Endometrial microvascular endothelial cells (primary cell): ENCODE results near the gene TRPC1. TPM values are rescaled to one million over a fixed set of nuclear protein-coding genes. Genes with fewer than 3 reads are reported as not detected.
"Not testable (repeated sequence)": the region's sequence is repeated elsewhere in the genome, so short reads cannot be mapped to it uniquely, and the experiment has no call there.

Source experiments
- in situ Hi-C: cut with HindIII; loops from 2 replicates; pipeline ENCODE4 v1.10.0; 2017; ENCODE audit warnings: low sequenced_read_pairs, low pct_unique_long_range_greater_than_20kb; ENCODE audit errors: inconsistent ontology term
- total RNA-seq: library from RNA; depleted of rRNA; stranded (reverse); fragments of >200 nt; gene quantifications from one replicate; pipeline ENCODE4 v1.2.3, GENCODE V29; 2015; ENCODE audit errors: inconsistent ontology term

TRPC1 gene
- total RNA-seq, 1 donor from 2014 or later, result 2.1 TPM

DNA sequence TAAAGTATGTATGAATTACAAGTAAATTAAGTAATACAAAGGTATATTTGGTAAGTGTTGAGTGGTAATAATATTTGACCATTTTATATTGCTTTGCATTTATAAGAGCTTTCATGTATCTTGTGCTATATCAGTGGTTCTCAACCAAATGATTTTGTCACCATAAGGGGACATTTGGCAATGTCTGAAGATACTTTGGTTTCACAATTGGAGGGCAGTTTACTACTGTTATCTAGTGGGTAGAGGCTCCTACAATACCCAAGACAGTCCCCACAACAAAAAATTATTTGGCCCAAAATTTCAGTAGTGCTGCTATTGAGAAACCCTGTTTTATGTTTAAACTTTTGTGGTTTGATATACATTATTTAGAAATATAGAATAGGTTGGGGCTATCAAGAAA is 14.6 kb downstream of the TRPC1 start:
- in situ Hi-C loops, result no loop called here

DNA sequence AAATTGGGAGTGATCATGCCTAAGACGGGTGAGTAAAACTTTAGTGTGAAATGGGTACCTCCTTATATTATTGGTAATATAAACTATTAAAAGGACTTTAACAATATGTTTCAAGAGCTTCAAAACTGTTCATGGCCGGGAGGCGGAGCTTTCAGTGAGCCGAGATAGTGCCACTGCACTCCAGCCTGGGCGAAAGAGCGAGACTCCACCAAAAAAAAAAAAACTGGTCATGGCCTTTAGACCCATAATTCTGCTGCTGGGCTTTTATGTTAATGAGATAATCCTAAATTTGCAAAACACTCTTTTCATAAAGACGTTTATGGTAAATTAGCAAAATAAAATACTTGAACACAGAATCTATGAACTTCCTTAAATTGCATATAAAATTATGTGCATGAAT is 22.8 kb downstream of the TRPC1 start:
- in situ Hi-C loops, result no loop called here

DNA sequence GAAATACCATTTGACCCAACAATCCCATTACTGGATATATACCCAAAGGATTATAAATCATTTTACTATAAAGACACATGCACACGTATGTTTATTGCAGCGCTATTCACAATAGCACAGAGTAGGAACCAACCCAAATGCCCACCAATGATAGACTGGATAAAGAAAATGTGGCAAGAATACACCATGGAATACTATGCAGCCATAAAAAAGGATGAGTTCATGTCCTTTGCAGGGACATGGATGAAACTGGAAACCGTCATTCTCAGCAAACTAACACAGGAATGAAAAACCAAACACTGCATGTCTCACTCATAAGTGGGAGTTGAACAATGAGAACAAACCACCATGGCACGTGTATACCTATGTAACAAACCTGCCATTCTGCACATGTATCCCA is 26.7 kb downstream of the TRPC1 start:
- in situ Hi-C loops, result not testable (repeated sequence)

- in situ Hi-C loops, result not testable (repeated sequence)
Measured at GRCh38 chr3:142752605-142753004, 28.8 kb downstream of the TRPC1 start.

- in situ Hi-C loops, result no loop called here
Measured at GRCh38 chr3:142754494-142754893, 30.7 kb downstream of the TRPC1 start.

DNA sequence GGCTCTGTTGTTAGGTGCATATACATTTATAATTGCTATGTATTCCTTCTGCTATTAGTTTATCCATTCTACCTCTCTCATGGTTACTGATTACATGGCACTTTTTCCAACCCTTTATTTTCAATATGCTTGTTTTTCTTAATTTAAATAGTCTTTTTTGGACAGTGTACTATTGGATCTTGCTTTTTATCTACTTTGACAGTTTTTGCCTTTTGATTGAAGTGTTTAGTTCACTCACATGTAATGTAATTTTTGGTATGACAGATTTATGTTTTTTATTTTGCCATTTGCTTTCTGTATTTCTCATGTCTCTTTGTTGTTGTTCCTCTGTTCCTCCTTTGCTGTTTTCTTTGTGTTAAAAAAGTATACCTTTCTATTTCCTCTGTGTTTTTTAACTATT is 44.5 kb downstream of the TRPC1 start:
- in situ Hi-C loops, result no loop called here

GRCh38 chr3:142777927-142778326 is 54.1 kb downstream of the TRPC1 start:
- in situ Hi-C loops, result no loop called here

DNA sequence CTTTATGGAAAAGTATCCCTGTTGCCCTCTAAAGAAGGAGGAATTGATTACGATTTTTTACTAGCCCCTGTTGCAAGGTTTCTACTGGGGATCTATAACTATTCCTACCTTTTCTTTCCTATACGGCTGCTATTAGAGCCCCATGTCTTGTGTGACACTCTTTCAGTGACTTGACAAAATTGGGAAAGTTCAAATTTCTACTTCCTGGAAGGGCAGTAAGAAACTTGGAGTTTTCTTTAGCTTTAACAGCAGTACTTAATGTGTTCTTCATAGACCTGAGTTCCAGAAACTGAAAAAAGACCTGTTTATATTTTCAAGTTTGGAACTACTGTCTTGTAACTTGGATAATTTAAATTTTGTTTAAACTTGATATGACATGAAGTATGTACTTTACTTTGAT is 54.7 kb downstream of the TRPC1 start:
- in situ Hi-C loops, result no loop called here

DNA sequence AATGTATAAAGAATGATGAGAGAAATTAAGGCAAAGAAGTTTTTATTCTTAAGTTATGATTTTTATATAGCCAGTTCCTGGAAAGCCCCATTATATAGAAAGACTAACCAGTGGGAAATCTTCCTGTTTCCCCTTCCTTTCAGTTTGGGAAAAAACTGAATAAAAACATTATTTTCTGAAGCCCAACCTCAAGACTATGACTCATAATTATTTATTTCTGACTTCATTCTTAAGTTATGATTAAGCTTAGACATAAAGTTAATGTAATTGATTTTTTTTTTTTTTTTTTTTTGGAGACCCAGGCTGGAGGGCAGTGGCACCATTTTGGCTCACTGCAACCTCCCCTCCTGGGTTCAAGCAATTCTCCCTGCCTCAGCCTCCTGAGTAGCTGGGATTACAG is 55.8 kb downstream of the TRPC1 start:
- in situ Hi-C loops, result no loop called here

GRCh38 chr3:142782616-142783015 is 58.8 kb downstream of the TRPC1 start:
- in situ Hi-C loops, result no loop called here

DNA sequence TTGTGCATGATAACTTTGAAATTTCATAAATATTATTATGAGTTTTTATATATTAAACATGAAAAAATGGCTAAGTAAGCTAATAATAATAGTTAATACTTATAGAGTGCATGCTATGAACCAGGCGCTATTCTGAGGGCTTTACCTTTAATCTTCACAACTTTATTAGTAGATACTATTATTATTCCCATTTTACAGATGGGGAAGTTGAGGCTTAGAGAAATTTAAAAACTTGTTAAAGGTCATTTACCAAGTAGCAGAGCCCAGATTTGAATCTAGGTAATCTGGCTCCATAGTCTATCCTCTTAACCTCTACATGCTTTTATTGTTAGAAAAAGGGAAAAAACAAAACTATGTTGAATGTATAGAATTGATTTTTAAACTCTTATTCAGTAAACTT is 60.4 kb downstream of the TRPC1 start:
- in situ Hi-C loops, result no loop called here

DNA sequence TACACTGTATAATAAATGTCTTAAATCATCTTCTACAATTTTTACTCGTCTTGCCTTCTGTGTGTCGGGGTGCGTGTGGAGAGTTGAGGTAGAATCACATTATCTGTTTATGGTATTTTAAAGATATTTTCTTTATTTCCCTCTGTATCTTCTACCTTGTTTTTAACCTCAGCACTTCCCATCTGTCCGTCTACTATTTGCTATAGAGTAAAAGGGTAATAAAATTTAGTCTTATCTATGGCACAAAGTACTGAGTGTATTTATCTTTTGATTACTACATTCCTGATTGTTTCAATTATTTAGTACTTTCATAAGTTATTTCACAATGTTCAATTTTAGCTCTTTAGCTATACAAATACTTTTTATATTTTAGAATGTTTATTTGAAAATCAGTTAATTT is 62.2 kb downstream of the TRPC1 start:
- in situ Hi-C loops, result no loop called here

DNA sequence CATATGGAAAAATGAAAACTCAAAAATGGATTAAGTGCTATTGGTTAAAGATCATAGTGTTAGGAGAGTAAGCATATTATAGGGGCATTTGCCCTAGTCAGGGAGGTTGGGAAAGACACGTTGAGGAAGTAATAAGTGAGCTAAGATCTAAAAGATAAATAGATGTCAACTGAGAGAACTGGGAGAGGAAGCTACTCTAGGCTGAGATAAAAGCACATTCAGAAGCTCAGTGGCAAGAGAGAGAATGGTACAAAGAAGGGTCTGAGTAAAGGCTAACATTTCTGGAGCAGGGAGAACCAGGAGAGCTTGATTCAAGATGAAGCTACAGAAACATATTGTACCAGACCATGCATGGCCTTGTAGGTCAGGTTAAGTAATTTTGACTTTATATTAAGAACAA is 63.9 kb downstream of the TRPC1 start:
- in situ Hi-C loops, result no loop called here

- in situ Hi-C loops, result no loop called here
Measured at GRCh38 chr3:142794508-142794907, 70.7 kb downstream of the TRPC1 start.

GRCh38 chr3:142795332-142795731 is 71.5 kb downstream of the TRPC1 start:
- in situ Hi-C loops, result no loop called here

GRCh38 chr3:142796823-142797222 is 73.0 kb downstream of the TRPC1 start:
- in situ Hi-C loops, result no loop called here

DNA sequence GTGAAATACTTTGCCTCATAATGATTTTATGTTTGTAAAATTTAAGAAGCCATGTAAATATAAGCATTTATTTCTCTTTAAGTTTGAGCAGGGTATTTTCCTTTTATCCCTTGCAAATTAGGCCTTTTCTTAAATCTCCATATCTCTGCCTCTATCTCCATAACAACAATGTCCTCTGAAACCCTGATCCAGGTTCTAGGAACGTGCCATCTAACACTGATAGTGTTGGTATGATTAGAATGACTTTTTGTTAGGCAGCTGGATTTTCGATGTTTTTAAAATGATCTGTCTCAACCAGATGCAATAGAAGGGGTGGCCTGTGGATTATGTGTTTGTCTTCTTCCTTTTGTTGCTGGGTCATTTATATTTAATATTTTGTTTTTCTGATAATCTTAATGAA is 77.9 kb downstream of the TRPC1 start:
- in situ Hi-C loops, result no loop called here

DNA sequence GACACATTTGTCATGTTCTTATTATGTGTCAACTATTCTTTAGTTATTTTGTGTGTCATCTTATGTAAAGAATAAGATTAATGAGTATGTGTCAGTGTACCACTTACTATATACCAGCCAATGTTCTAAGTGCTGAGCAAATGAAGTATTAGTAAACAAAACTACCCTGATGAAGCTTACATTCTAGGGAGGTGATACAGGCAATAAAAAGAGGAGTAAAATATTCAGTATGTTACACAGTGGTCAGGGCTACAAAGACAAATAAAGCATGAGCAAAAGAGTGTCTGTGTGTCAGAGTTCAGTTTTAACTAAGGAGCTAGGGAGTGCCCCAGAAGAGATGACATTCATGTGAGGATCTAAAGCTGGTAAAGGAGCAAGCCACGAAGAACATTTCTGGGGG is 79.1 kb downstream of the TRPC1 start:
- in situ Hi-C loops, result no loop called here

- in situ Hi-C loops, result no loop called here
Measured at GRCh38 chr3:142808103-142808917, 84.5 kb downstream of the TRPC1 start.

DNA sequence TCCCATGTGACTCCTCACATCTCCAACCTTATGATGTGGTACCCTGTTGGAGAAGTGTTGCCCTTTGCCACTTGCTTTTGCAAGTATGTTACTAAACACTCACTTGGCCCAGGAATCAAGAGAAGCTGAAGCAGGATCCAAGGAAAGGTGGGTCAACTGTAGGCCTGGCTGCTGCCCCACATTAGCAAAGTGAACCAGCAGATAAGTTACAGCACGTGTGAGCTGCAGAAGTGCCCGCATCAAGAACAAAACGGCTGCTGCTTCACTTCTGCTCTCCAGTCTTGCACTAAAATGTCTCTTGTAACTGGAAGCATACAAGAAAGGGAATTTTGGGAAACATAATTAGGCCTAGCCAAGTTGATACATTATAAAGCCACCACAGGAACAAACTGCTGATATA is 85.4 kb downstream of the TRPC1 start:
- in situ Hi-C loops, result no loop called here

GRCh38 chr3:142815803-142816202 is 92.0 kb downstream of the TRPC1 start:
- in situ Hi-C loops, result no loop called here
